ENCODE results near the gene WDR76.

GRCh38 chr15:43808960-43809678 is 17.7 kb upstream of the WDR76 start:
- no peak for TF ChIP-seq CTCF (IDR thresholded peaks at IDR 0.05; ENCODE audit: poor library complexity, severe bottlenecking)
- no peak for TF ChIP-seq POLR2AphosphoS5 (IDR thresholded peaks at IDR 0.05)
- no peak for TF ChIP-seq EP300 (conservative IDR thresholded peaks at IDR 0.05; ENCODE audit: poor library complexity, severe bottlenecking)
- no peak for TF ChIP-seq RAD21 (conservative IDR thresholded peaks at IDR 0.05)
- no peak for TF ChIP-seq REST (IDR thresholded peaks at IDR 0.05; ENCODE audit: borderline replicate concordance)
- TF ChIP-seq TAF1 (IDR thresholded peaks at IDR 0.05; ENCODE audit: low read depth): no peak
- TF ChIP-seq EZH2 (IDR thresholded peaks at IDR 0.05; ENCODE audit: borderline replicate concordance, insufficient read depth, low read length, poor library complexity, severe bottlenecking): no peak
- TF ChIP-seq MXI1 (conservative IDR thresholded peaks at IDR 0.05; ENCODE audit: poor library complexity, severe bottlenecking): no peak
- no peak for TF ChIP-seq SMC3 (conservative IDR thresholded peaks at IDR 0.05; ENCODE audit: poor library complexity)

All from neural cell (in vitro differentiated cells).